SK-N-MC (cell line): ENCODE results near the gene TMEM121B.
"Not testable (repeated sequence)": the region's sequence is repeated elsewhere in the genome, so short reads cannot be mapped to it uniquely, and the experiment has no call there.

Source experiments
- EZH2 ChIP-seq: fragments of 200-600 bp; sonication (generic); IDR thresholded peaks from one replicate; pipeline ENCODE4 v1.6.1; 2017; ENCODE audit warnings: antibody characterized with exemption
- FOXP2 ChIP-seq: optimal IDR thresholded peaks from 2 replicates; pipeline ENCODE3; 2011; ENCODE audit warnings: mild to moderate bottlenecking, moderate library complexity; ENCODE audit not compliant: insufficient read depth; ENCODE audit errors: extremely low read length, control extremely low read depth
- POLR2AphosphoS5 ChIP-seq: IDR thresholded peaks from 2 replicates; pipeline ENCODE4 v1.6.1; 2012; ENCODE audit warnings: mild to moderate bottlenecking, low read depth, low read length, borderline replicate concordance

DNA sequence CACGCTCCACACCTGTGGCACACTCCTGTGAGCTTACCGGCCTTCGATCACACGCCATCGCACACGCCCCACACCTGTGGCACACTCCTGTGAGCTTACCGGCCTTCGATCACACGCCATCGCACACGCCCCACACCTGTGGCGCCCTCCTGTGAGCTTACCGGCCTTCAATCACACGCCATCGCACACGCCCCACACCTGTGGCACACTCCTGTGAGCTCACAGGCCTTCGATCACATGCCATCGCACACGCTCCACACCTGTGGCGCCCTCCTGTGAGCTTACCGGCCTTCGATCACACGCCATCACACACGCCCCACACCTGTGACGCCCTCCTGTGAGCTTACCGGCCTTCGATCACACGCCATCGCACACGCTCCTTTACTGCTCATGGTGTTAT lies 26.3 kb upstream of the TMEM121B start:
- not testable (repeated sequence) for TF ChIP-seq EZH2, POLR2AphosphoS5, FOXP2
